Measurements from ENCODE around the gene TMEM59. TPM values are rescaled to one million over a fixed set of nuclear protein-coding genes. Genes with fewer than 3 reads are reported as not detected.
"Not testable (repeated sequence)": the region's sequence is repeated elsewhere in the genome, so short reads cannot be mapped to it uniquely, and the experiment has no call there.

The TMEM59 gene
- total RNA-seq, 2 donors from 2014 or later, result 148 to 179 TPM

DNA sequence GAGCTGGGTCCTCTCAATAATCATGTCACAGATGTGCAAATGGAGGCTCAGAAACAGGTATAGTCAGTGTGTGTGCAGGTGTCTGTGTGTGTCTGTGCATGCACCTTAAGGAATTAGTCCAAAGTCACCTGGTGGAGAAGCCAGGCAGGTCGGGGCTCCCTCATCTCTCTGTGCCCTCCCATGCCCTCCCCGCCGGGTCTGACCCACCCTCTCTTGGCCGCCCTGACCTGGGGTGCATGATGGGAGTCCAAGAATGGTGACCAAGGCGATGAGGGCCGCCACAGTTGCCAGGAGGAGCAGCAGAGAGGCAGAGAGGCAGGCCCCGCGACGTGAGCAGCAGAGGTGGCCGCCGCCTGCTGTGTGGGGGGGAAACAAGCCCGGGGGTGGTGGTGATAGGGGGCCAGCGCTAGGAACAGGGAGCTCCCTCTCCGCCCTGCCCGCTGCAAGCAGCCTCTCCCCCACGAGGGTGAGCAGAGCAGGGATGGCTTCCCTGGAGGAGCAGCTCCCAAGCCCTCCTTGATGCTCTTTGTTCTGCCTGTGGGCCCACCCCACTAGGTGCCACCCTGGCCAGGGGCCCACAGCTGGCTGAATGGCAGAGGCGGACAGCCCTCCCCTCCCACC, 38.9 kb downstream of the TMEM59 start:
- Mint-ChIP-seq H3K27ac (no peak overlapping the region), H3K4me3 (no peak overlapping the region), H3K9me3 (no peaks in the 10 kb centered on the region), H3K4me1 (ENCODE audit: low read depth) (no peaks in the 10 kb centered on the region), H3K27me3 (ENCODE audit: low read depth) (no peaks in the 10 kb centered on the region), H3K36me3 (ENCODE audit: insufficient read depth in 2 of 2) (no peaks in the 10 kb centered on the region)
- DNase-seq (no peak), ATAC-seq (replicated peaks in 1 of 2) (no peak)

DNA sequence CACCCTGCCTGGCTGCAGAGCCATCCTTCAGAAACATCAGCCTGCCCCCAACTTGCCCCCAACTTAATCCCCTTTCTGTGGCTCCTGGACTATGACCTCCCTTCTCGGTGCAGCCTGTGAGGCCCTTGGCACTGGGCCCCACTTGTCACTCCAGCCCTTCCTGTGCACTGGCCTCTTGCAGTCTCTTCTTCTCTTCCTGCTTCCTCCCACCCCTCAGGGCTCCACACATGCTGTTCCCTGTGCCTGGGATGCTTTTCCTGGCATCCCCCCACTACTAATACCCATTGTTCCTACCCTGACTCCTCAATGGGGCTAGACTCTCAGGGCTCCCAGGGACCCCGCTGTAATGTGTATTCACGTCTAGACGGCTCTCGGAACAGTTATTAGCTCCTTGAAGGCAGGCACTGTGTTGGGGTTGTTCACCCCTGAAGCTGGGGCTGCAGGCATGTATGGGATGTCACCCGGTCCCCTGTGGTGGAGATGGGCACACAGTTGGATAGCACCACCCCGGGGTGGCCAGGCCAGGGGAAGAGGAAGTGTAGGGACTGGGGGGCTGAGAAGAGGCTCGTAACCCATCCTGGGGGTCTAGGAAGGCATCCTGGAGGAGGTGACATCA, 39.5 kb downstream of the TMEM59 start:
- no peaks in the 10 kb centered on the region for H3K4me1 Mint-ChIP-seq (ENCODE audit: low read depth)
- H3K4me3 Mint-ChIP-seq, result no peak overlapping the region
- ATAC-seq (replicated peaks in 1 of 2) (no peak), DNase-seq (no peak)
- no peaks in the 10 kb centered on the region for H3K36me3 Mint-ChIP-seq (ENCODE audit: insufficient read depth in 2 of 2)
- H3K27ac Mint-ChIP-seq, result no peak overlapping the region
- no peaks in the 10 kb centered on the region for H3K27me3 Mint-ChIP-seq (ENCODE audit: low read depth)
- no peaks in the 10 kb centered on the region for H3K9me3 Mint-ChIP-seq

DNA sequence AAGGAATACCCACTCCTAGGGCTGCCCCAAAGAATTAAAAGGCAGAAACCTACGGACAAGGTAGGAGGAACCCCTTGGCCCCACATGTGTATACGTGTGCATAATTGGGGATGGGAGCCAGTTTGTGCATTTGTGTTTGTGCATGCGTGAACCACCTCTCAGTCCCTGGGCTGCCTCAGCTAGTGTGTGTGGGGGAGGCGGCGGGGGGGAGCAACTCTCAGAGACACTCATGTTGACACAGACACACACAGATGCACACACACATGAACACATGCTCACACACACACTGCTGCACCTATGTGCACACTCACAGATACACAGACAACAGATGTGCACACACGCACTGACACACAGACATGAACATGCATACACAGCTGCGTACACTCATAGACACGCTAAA, 40.1 kb downstream of the TMEM59 start:
- Mint-ChIP-seq H3K27me3 (ENCODE audit: low read depth) (no peaks in the 10 kb centered on the region), H3K4me1 (ENCODE audit: low read depth) (no peaks in the 10 kb centered on the region), H3K27ac (no peak overlapping the region), H3K4me3 (no peak overlapping the region), H3K36me3 (ENCODE audit: insufficient read depth in 2 of 2) (no peaks in the 10 kb centered on the region), H3K9me3 (no peaks in the 10 kb centered on the region)
- DNase-seq, result no peak
- ATAC-seq (replicated peaks in 1 of 2), result no peak

DNA sequence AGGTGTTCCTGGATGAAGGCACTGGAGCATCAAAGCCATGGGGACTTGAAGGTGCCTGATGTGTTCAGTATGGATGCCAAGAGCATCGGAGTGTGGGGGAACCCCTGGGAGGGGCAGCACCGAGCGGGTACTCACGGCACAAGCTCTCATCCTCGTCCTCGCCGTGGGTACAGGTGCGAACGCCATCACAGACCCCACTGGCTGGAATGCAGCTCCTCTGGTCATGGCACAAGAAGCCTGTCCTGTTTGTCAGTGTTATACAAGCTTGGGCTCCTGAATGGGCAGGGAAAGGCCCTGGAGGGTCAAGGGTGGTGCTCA, 41.0 kb downstream of the TMEM59 start:
- Mint-ChIP-seq H3K27ac (no peak overlapping the region), H3K9me3 (no peaks in the 10 kb centered on the region), H3K36me3 (ENCODE audit: insufficient read depth in 2 of 2) (no peaks in the 10 kb centered on the region), H3K4me3 (no peak overlapping the region), H3K27me3 (ENCODE audit: low read depth) (no peaks in the 10 kb centered on the region), H3K4me1 (ENCODE audit: low read depth) (no peaks in the 10 kb centered on the region)
- DNase-seq, result no peak
- ATAC-seq (replicated peaks in 1 of 2), result no peak

DNA sequence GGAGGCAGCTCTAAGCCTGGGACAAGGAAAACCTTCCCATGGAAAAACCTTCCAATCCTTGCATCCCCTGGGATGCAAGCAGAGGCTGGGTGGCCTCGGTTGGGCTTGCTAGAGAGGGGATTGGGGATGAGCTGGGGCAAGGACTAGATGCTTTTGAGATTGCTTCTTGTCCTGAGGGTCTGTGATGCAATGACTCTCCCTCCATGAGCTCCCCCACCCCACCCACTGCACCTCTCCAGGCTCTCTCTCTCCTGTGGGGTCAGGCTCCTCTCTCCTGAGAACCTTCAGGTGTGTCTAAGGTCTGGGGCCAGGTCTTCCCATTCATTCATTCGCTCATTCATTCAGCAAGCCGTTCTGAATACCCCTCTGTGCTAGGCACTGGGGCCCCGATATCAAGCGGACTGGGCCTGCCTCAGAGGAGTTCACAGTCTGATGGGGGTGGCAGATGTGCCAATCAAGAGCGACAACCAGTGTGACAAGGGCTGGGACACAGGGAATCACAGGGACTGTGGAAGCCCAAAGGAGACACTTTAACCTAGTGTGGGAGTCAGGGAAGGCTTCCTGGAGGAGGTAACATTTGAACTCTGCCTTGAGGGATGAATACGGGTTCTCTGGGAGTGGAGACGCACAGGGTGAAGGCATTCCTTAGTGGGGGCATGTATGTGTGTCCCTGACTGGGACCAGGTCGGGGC, 41.5 kb downstream of the TMEM59 start:
- ATAC-seq (replicated peaks in 1 of 2), result no peak
- H3K27me3 Mint-ChIP-seq (ENCODE audit: low read depth), result no peaks in the 10 kb centered on the region
- H3K4me3 Mint-ChIP-seq, result no peak overlapping the region
- H3K36me3 Mint-ChIP-seq (ENCODE audit: insufficient read depth in 2 of 2), result no peaks in the 10 kb centered on the region
- H3K9me3 Mint-ChIP-seq, result no peaks in the 10 kb centered on the region
- no peak for DNase-seq
- H3K4me1 Mint-ChIP-seq (ENCODE audit: low read depth), result no peaks in the 10 kb centered on the region
- no peak overlapping the region for H3K27ac Mint-ChIP-seq

DNA sequence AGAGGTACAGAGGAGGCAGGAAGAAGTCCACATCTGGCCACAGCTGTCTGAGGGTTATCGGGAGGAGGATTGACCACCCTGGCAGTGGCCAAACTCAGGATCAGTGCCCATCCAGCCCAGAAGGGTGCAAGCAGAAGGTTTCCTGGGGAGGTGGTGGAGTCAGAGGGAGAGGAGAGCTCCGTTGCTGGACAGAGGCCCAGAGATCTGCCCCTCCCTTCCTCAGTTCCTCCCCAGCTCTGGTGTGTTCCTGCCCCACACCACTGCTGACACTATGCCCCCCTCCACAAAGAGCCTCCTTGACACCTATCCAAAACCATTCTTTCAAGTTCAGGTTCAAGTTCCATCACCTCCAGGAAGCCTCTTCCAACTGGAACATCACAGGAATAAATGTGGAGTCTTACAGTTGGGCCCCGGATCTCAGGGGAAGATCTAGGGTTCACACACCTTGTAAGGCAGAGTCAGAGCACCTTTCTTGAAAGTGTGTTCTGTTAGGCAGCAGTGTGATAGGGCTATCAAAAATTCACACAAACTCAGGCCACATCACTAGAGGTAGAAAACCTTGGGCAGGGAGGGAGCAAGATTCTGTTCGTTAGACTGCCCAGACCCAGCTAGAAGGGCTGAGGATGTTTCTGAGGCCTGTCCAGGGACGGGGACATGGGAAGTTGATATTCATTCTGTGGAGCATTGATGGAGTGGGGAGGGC, 42.4 kb downstream of the TMEM59 start:
- H3K27ac Mint-ChIP-seq, result no peak overlapping the region
- ATAC-seq (replicated peaks in 1 of 2), result no peak
- H3K4me1 Mint-ChIP-seq (ENCODE audit: low read depth), result no peaks in the 10 kb centered on the region
- H3K36me3 Mint-ChIP-seq (ENCODE audit: insufficient read depth in 2 of 2), result no peaks in the 10 kb centered on the region
- H3K9me3 Mint-ChIP-seq, result no peaks in the 10 kb centered on the region
- no peak for DNase-seq
- H3K4me3 Mint-ChIP-seq, result no peak overlapping the region
- no peaks in the 10 kb centered on the region for H3K27me3 Mint-ChIP-seq (ENCODE audit: low read depth)

DNA sequence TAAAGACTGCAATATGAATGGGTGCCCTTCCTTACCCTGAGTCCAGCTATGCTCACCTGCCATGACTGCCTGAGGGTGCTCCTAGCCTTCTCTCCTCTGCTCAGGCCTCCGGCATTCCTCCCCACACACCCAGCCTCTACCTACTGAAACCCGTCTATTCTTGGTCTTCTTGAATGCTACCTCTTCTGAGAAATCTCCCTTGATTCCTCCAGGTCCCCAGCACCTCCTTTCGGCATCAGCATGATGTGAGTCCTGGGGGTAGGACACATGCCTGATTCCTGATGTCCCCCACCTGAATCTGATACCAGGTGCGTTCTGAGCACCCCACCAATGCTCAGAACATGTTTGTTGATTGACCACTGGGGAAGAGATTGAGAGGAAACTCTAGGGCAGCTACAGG, 43.6 kb downstream of the TMEM59 start:
- H3K4me1 Mint-ChIP-seq (ENCODE audit: low read depth), result no peaks in the 10 kb centered on the region
- no peak for ATAC-seq (replicated peaks in 1 of 2)
- no peak overlapping the region for H3K27ac Mint-ChIP-seq
- no peak for DNase-seq
- H3K4me3 Mint-ChIP-seq, result no peak overlapping the region
- no peaks in the 10 kb centered on the region for H3K36me3 Mint-ChIP-seq (ENCODE audit: insufficient read depth in 2 of 2)
- no peaks in the 10 kb centered on the region for H3K27me3 Mint-ChIP-seq (ENCODE audit: low read depth)
- no peaks in the 10 kb centered on the region for H3K9me3 Mint-ChIP-seq

DNA sequence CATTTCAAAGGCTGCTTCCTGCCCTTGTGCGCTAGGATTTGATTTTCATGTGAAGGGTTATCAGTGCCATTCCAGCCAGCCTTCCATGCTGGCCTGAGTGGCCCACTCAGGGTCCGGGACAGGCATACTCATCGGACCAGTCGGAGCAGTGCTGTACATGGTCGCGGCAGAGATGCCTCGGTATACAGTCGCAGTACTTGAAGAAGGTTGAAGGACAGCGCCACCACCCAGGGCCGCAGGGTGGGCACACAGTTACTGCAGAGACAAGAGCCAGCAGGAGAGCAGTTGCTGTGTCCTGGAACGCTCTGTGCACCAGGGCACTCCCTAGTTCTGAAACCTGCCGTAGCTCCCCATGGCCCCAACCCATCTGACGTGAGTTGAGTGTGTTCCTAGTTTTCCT, 44.1 kb downstream of the TMEM59 start:
- no peaks in the 10 kb centered on the region for H3K36me3 Mint-ChIP-seq (ENCODE audit: insufficient read depth in 2 of 2)
- no peaks in the 10 kb centered on the region for H3K27me3 Mint-ChIP-seq (ENCODE audit: low read depth)
- H3K9me3 Mint-ChIP-seq, result no peaks in the 10 kb centered on the region
- H3K4me1 Mint-ChIP-seq (ENCODE audit: low read depth), result no peaks in the 10 kb centered on the region
- ATAC-seq (replicated peaks in 1 of 2) (no peak), DNase-seq (no peak)
- H3K27ac Mint-ChIP-seq, result no peak overlapping the region
- no peak overlapping the region for H3K4me3 Mint-ChIP-seq

DNA sequence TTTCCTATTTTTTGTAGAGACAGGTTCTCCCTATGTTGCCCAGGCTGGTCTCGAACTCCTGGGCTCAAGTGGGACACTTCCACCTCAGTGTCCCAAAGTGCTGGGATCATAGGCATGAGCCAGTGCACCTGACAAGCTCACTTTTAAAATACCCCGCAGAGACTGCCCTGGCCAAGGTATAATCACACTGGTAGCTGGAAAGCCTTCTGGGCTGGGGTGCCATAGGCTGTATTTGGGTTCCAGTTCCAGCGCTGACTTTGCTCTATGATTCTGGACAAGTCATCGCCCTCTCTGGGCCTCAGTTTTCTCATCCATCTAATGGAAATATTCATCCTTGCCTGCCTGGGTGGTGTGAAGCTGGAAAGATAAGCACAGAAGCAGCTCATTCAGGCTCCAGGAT, 45.4 kb downstream of the TMEM59 start:
- Mint-ChIP-seq H3K27ac (no peak overlapping the region), H3K36me3 (ENCODE audit: insufficient read depth in 2 of 2) (no peaks in the 10 kb centered on the region), H3K9me3 (peaks cover 2% of the 10 kb centered on the region in 2 donors), H3K27me3 (ENCODE audit: low read depth) (no peaks in the 10 kb centered on the region), H3K4me3 (no peak overlapping the region), H3K4me1 (ENCODE audit: low read depth) (no peaks in the 10 kb centered on the region)
- DNase-seq (no peak), ATAC-seq (replicated peaks in 1 of 2) (no peak)

DNA sequence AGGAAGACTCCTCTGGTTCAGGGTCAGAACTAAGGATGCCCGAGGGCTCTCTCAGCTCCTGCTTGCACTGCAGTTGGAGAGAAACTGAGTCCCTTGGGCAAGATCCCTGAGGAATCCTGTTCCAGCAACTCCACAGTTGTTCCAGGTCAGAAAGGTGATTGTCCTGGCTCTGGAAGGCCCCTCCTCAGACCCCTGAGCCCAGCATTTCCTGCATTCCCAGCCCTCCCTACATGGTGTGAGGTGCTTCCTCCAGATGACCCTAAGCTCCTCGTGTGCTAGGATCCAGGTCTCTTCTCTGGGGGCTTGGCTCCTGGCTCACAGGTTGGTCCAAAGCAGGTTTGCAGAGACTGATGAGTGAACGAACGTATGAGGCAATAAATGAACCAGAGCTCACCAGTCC, 46.5 kb downstream of the TMEM59 start:
- ATAC-seq (replicated peaks in 1 of 2) (no peak), DNase-seq (no peak)
- Mint-ChIP-seq H3K4me3 (no peak overlapping the region), H3K9me3 (peaks cover 2% of the 10 kb centered on the region in 2 donors), H3K36me3 (ENCODE audit: insufficient read depth in 2 of 2) (no peaks in the 10 kb centered on the region), H3K4me1 (ENCODE audit: low read depth) (no peaks in the 10 kb centered on the region), H3K27me3 (ENCODE audit: low read depth) (no peaks in the 10 kb centered on the region), H3K27ac (no peak overlapping the region)

DNA sequence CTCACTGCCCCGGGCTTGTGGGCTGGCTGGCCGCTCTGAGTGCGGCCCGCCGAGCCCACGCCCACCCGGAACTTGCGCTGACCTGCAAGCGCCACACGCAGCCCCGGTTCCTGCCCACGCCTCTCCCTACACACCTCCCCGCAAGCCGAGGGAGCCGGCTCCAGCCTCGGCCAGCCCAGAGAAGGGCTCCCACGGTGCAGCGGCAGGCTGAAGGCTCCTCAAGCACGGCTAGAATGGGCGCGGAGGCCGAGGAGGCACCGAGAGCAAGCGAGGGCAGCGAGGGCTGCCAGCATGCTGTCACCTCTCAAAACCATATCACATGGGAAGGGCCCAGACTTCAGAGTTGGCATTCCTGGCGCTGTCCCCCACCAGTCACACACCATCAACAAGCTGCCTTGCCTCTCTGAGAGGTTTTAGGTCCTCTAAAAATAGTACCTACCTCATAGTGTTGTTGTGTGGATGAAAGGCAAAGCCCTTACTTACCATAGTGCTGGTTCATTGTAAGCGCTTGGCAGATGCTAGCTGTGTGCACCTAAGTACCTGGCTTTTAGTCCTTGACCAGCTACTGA, 48.4 kb downstream of the TMEM59 start:
- no peaks in the 10 kb centered on the region for H3K4me1 Mint-ChIP-seq (ENCODE audit: low read depth)
- H3K27me3 Mint-ChIP-seq (ENCODE audit: low read depth), result no peaks in the 10 kb centered on the region
- ATAC-seq (replicated peaks in 1 of 2) (no peak), DNase-seq (no peak)
- peaks cover 2% of the 10 kb centered on the region in 2 donors for H3K9me3 Mint-ChIP-seq
- no peak overlapping the region for H3K4me3 Mint-ChIP-seq
- H3K27ac Mint-ChIP-seq, result no peak overlapping the region
- no peaks in the 10 kb centered on the region for H3K36me3 Mint-ChIP-seq (ENCODE audit: insufficient read depth in 2 of 2)

DNA sequence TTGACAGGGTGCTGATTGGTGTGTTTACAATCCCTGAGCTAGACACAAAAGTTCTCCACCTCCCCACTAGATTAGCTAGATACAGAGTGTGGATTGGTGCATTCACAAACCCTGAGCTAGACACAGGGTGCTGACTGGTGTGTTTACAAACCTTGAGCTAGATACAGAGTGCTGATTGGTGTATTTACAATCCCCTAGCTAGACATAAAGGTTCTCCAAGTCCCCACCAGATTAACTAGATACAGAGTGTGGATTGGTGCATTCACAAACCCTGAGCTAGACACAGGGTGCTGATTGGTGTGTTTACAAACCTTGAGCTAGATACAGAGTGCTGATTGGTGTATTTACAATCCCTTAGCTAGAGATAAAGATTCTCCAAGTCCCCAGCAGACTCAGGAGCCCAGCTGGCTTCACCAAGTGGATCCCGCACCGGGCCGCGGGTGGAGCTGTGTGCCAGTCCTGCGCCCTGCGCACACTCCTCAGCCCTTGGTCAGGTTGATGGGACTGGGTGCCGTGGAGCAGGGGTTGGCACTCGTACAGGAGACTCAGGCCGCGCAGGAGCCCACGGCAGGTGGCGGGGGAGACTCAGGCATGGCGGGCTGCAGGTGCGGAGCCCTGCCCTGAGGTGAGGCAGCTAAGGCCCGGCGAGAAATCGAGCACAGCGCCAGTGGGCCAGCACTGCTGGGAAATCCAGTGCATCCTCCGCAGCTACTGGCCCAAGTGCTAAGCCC, 49.1 kb downstream of the TMEM59 start:
- not testable (repeated sequence) for H3K4me3 Mint-ChIP-seq; H3K4me1 Mint-ChIP-seq (ENCODE audit: low read depth); ATAC-seq (replicated peaks in 1 of 2)

DNA sequence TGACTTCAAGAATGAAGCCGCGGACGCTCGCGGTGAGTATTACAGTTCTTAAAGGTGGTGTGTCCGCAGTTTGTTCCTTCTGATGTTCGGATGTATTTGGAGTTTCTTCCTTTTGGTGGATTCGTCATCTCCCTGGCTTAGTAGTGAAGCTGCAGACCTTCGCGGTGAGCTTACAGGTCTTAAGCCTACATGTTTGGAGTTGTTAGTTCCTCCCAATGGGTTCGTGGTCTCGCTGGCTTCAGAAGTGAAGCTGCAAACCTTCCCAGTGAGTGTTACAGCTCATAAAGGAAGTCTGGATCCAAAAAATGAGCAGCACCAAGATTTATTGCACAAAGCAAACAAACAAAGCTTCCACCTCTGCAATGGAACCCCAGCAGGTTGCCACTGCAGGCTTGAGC, 49.8 kb downstream of the TMEM59 start:
- no peak for DNase-seq
- no peaks in the 10 kb centered on the region for H3K27me3 Mint-ChIP-seq (ENCODE audit: low read depth)
- H3K9me3 Mint-ChIP-seq, result peaks cover 2% of the 10 kb centered on the region in 2 donors
- H3K27ac Mint-ChIP-seq, result no peak overlapping the region
- H3K4me1 Mint-ChIP-seq (ENCODE audit: low read depth), result no peaks in the 10 kb centered on the region
- no peak for ATAC-seq (replicated peaks in 1 of 2)
- no peaks in the 10 kb centered on the region for H3K36me3 Mint-ChIP-seq (ENCODE audit: insufficient read depth in 2 of 2)
- no peak overlapping the region for H3K4me3 Mint-ChIP-seq

More for the DNA sequence above, 49.1 kb downstream of the TMEM59 start:
- H3K9me3 Mint-ChIP-seq; H3K27ac Mint-ChIP-seq; H3K36me3 Mint-ChIP-seq (ENCODE audit: insufficient read depth in 2 of 2); DNase-seq; H3K27me3 Mint-ChIP-seq (ENCODE audit: low read depth): not testable (repeated sequence)

Measured in activated T-cell treated with anti-CD3 and anti-CD28 coated beads, Interleukin-2, amount 50 U/mL, for 72 hours (primary cell).